Activated effector memory CD4-positive, alpha-beta T cell treated with Interleukin-2 at 50 U/mL for 16 hours (primary cell): Measurements from ENCODE around the gene TMEM45A.
"Not testable (repeated sequence)": the region's sequence is repeated elsewhere in the genome, so short reads cannot be mapped to it uniquely, and the experiment has no call there.

Experiments used
- DNase-seq: peaks from one replicate; pipeline ENCODE4 v3.0.0-alpha.2; 2020

The TMEM45A gene

GRCh38 chr3:100489118-100489517 lies 3.3 kb upstream of the TMEM45A start:
- no peak for DNase-seq

DNA sequence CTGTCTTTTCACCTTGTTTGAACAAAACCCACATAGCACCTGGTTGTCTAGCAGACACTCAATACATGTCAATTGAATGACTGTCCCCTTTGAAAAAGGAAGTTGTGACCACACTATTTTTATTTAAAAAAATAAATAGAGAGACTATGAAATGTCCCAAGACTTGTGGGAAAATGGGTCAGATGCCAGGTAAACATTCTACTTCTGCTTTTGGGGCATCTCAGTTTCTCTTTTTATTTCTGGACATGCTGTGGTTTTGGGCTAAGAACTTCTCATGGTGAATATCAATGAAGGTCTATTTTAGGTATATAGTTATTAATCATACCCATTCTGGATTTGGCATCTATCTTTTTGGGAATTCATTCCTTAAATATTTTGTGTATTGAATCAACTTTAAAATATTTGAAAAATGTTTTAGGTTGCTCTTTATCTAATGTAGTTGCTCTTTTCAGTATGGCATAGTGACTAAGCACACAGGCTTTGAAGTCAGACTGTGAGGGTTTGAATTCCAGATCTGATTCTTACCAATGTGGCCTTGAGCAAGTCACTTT lies 4.4 kb downstream of the TMEM45A start:
- no peak for DNase-seq

DNA sequence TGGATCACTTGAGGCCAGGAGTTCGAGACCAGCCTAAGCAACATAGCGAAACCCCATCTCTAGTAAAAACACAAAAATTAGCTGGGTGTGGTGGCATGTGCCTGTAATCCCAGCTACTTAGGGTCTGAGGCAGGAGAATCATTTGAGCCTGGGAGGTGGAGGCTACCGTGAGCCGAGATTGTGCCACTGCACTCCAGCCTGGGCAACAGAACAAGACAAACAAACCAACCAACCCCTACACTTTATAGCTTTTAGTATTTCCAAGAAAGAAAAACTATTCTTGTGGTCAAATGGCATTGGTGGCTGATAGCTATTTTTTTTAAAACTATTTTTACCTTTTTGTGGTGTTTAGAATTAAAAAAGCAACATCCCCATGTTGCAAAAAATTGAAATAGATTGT lies 7.2 kb downstream of the TMEM45A start:
- no peak for DNase-seq

DNA sequence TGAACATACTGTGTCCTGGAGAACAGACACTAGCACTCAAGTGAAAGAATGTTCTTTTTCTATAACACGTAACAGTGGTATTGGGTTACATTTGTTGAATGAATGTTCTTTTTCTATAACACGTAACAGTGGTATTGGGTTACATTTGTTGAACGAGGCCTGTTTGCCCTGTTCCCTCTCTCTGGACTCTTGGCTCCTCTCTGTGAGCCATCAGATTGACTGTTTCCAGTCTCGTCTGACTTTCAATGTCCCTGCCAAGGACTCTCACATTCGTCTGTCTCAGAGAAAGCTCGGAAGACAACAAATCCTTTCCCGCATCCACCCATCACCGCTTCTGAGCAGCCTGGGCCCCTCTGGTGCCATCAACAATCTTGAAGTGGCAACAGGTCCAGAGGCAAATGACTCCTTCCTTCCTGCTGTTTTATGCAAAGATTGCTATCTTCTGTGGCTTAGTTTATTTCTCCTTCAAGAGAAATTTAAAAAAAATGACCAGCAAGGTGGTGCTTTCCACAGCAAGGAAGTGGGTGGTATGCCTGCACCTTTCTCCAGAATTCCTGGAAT lies 8.0 kb downstream of the TMEM45A start:
- no peak for DNase-seq

DNA sequence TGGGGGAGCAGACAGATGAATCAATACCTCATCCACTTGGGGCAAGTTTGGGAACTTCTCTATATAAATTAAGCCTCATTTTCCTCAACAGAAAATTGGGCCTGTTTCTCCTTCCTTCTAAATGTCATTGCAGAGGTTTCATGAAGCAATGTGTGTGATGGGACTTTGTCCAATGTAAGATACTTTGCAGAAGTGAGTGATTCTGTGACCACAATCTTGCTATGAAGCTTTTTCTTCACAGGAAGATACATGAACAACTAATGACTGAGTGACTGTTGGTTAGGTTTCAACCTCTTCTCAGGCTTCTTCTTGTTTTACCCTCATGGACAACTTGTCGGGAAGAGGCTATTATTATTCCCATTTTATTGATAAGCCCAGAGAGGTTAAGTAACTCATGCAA lies 11.0 kb downstream of the TMEM45A start:
- DNase-seq: no peak

- DNase-seq: no peak
These were observed 13.9 kb downstream of the TMEM45A start for GRCh38 chr3:100506355-100506754.

DNA sequence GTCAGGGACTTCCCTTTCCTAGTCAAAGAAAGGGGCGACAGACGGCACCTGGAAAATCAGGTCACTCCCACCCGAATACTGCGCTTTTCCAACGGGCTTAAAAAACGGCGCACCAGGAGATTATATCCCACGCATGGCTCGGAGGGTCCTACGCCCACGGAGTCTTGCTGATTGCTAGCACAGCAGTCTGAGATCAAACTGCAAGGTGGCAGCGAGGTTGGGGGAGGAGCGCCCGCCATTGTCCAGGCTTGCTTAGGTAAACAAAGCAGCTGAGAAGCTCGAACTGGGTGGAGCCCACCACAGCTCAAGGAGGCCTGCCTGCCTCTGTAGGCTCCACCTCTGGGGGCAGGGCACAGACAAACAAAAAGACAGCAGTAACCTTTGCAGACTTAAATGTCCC lies 17.4 kb downstream of the TMEM45A start:
- not testable (repeated sequence) for DNase-seq

- DNase-seq: no peak
These were observed 23.8 kb downstream of the TMEM45A start for GRCh38 chr3:100516232-100516631.

- no peak for DNase-seq
These were observed 24.4 kb downstream of the TMEM45A start for GRCh38 chr3:100516838-100517237.

DNA sequence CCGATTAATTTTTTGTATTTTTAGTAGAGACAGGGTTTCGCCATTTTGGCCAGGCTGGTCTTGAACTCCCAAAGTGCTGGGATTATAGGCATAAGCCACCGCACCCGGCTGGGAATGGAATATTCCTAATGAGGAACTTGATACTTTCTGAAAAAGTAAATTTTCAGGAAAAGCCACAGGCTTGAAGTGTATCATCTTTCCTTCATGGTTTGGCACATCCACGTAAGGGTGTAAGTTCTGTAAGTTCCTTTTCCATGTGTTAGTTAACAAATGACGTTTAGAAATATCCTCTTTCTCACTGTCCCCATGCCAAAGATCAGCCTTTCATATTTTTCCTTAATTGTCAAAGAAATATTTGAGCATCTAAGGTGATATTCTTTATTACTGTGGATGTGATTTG lies 24.9 kb downstream of the TMEM45A start:
- no peak for DNase-seq

- DNase-seq: no peak
These were observed 25.8 kb downstream of the TMEM45A start for GRCh38 chr3:100518244-100518643.

DNA sequence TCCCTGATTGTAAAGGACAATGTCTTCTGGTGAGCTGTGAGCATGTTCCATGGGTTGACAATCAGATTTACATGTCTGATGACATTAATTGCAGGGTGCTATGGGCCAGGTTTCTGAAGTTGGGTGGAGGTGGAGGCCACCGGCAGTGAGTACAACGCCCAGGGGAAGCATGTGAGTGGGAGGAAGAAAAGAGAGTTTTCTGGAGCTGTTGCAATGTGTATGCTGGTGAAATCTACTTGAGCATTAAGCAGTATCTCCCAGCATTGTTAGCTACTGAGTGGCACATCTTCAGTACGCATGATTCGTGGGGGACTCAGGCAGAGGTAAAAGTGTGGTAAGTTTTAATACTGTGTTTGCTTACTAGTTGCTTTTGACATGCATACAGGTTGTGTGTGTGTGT lies 26.6 kb downstream of the TMEM45A start:
- DNase-seq: no peak

DNA sequence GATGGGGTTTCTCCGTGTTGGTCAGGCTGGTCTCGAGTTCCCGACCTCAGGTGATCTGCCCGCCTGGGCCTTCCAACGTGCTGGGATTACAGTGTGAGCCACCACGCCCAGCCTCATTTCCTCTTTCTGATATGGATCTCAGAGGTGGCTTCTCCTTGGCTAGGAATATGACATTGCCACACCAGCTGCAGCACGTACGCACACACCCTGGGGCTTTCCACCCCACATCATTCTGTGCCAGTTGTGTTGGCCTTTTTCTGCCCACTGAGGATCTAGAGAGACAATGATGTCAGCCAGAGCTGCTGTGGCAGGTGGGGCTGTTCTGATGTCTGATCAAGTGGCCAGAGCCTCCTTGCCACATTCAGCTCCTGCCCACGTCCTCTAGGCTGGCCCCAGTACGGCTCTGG lies 29.0 kb downstream of the TMEM45A start:
- no peak for DNase-seq

GRCh38 chr3:100522125-100522524 lies 29.7 kb downstream of the TMEM45A start:
- no peak for DNase-seq

- no peak for DNase-seq
These were observed 30.8 kb downstream of the TMEM45A start for GRCh38 chr3:100523050-100523760.

- no peak for DNase-seq
These were observed 33.6 kb downstream of the TMEM45A start for GRCh38 chr3:100525753-100526612.

DNA sequence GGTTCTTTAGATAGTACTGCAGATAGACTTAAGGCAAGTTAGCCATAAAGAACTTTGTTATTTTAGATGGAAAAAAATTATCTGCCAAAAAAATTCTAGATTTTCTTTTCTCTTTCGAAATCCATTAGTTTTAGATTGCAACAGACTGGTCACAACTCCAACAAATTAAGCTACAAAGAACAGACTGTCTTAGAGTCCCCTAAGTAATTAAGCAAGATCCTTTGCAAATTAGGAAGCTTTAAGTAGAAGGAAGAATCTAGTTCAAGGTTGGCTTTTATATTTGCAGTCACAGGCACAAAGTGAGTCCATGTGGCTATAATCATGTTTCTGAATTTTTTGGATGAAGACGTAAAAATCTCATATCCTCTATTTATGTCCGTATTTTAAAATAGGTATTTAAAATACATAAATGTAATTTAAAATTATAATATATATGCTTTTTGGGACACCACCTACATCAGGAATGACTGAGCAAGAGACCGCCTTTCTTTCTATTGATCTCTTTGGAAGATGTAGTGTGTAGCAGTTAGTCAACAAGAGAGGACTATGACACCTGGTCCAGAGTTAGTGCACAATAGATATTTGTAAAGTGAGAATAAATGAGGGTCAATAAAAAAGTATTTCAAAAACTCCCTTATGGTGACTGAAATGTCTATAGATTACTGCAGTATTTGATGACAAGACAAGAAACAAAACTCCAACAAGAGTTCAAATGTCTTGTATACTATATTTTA lies 34.4 kb downstream of the TMEM45A start:
- no peak for DNase-seq

DNA sequence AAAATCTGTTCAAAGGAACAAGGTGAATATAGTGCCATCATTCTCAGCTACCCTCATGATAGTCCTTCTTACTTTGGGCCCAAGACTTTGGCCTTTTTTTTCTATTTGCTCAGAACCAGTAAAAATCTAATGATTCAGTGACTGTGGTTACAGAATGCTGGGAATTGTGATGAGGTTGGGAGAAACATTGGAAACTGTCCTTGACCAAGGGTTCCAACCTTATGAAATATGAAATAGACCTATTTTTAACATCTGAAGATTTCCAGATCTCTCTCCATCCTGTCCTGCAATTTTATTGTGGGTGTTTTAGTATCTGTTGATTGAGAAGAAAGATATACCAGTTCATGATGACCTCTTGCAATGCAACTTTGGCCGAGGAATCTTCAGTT lies 34.9 kb downstream of the TMEM45A start:
- DNase-seq: no peak

- DNase-seq: no peak
These were observed 38.7 kb downstream of the TMEM45A start for GRCh38 chr3:100531093-100531492.

DNA sequence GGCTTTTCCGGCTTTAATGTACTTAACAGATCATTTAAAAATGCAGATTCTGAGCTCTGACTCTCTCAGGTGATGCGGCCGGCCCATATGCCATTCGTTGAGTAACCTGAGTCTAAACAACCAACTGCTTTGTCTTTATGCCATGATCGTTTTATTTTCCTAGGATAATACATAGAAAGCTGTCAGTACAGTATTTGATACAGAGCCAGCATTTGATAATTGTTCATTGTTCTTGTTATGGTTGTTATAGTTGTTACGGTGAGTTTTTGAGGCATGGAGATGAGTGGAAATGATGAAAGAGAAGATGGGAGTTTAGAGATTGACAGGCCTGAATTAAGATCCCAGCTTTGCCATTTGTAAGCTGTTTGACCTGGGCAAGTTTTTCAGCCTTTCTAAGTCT lies 40.0 kb downstream of the TMEM45A start:
- no peak for DNase-seq

DNA sequence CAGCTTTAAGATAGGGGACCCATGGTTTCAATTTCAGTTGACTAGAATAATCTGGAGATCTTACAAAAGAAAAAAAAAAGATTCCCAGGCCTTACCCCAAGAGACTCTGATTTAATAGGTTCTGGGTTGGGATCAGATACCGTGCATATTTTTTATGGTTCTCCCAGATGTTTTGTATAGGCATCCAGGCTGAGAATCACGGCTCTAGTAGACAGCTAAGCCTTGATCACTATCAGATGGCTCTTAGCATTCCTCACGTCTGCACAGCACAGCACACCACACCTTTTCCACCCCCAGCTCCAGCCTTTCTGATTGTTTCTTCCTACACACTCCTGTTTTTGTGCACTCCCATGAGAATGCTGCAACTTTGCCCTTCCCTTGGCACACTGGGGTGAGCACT lies 40.8 kb downstream of the TMEM45A start:
- DNase-seq: no peak

- DNase-seq: no peak
These were observed 43.2 kb downstream of the TMEM45A start for GRCh38 chr3:100535610-100535943.

DNA sequence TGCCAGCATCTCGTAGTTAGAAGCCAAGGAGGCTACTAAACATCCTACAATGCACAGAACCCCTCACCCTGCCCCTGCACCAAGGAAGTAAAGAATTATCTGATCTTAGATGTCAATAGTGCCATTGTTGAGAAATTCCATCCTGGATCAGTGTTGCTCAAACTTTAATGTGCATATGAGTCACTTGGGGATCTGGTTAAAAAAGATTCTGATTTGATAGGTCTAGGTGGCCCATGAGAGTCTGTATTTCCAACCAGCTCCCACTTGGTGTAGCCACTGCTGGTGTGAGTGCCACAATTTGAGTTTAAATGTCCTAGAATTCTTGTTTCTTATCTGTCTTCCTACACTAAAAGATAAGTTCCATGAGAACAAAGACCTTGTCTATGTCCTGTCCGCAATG lies 43.7 kb downstream of the TMEM45A start:
- DNase-seq: no peak
